Regular cardiac myocyte (primary cell): ENCODE measurements around the gene IL17RD. TPM values are rescaled to one million over a fixed set of nuclear protein-coding genes. Genes with fewer than 3 reads are reported as not detected.

Experiments used
- total RNA-seq: library from RNA; depleted of rRNA; stranded (reverse); fragments of >200 nt; gene quantifications from 2 replicates; pipeline ENCODE4 v1.2.3, GENCODE V29; 2014

IL17RD gene
- total RNA-seq: 1.5 and 1.7 TPM in 2 replicates

DNA sequence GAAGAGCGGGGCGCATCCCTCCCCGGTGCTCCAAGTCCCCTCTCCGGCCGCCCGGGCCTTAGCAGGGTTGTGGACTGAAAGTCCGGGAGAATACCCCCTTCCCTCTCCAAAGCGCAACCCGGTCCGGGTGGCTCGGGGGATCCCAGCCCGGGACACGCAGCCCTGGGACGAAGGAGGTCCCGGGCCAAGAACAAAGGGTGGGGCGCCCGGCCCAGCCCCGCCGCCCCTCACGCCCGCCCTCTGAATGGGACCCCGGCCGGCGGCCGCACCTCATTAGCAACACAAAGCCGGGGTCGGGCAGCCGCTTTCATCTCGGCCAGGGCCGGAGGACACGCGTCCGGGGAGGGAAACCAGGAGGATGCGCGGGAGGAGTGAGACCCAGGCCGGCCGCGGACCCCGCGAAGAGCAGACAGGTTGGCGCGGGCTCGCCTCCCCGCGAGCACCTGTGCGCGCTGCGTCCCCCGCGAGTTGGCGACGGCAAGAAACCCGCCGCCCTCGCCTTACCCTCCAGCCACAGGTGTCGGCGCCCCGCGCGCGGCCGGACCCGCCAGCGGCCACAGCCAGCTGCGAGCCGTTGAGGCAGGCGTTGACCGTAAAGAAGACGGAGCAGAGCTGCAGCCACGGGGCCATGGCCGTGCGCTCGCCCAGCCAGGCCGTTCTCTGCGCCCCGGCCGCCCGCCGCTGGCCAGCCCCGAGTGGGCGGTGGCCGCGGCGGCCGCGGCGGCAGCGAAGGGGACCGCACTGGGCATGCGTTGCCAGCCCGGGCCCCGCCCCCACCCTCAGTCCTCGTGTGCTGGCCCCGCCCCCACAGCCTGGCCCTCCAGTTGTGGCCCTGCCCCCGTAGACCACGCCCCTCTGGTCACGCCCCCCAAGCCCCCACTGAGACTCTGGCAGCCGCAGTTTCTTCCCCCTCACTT lies at the start of gene IL17RD:
TSS of gene IL17RD (minus strand) at position 697 of the 917 bp plus-strand sequence. CDS start at position 630, 67 bp downstream.

DNA sequence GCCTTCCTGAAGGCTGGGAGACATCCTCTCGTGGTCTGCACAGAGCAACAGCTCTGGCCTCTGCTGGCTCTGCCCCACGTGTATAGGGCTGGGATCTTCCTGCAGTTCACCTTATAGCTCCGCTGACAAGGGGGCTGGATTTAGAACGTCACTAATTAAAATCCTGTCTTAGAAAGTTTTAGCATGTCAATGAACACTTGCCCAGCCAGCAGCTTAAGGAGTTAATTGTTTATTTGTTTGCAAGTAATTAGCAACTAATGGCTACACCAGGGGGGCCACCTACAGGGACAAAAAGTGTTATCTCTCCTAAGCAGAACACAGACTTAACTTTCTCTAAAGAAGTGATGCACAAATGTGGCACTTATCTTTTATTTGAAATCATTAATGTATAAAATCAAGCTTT lies 34.7 kb upstream of the IL17RD start, which contains the start of gene HESX1:
TSS of gene HESX1 (minus strand) at position 84 of the 403 bp plus-strand sequence. CDS start at position 24, 60 bp downstream.

DNA sequence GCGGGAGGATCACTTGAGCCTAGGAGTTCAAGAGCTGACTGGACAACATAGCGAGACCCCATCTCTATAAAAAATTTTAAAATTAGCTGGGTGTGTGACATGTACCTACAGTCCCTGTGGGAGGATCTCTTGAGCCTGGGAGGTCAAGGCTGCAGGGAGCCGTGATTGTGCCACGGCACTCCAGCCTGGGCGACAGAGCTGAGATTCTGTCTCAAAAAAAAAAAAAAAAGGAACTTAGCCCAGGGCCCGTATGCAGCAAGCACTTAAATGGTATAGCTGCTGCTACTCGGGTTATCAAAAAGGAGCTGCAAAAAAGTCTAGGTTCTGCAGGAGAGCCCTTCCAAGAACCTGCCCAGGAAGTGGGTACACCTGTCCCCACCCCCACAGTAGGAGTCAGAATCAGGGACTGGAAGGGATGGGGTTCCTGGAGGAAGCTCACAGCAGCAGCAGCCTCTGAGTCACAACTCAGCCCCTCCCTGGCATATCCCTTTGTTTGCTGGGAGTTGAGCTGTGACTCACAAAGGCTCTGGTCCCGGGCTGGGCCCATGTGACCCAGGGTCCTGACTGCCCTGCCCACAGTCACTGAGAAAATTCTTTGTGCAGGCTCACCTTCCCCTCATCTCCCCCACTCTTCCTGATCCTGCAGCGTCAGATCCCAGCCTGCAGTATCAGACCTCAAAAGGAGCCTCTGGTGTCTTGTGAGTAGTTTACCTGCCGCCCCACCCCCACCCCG lies 104.9 kb downstream of the IL17RD start, which contains the start of gene SPATA12:
TSS of gene SPATA12 (plus strand) at position 576 of the 733 bp plus-strand sequence. CDS start 13,031 bp downstream, outside the sequence.

Other genes with a start within 250 kb of the IL17RD start
- not detected in 2 replicates for gene SPATA12, start 104.7 kb downstream of the IL17RD start, total RNA-seq
- gene HESX1, start 34.6 kb upstream of the IL17RD start, total RNA-seq: under 0.01 and 0.85 TPM in 2 replicates
- 43.3 and 45.1 TPM in 2 replicates for gene APPL1, start 62.4 kb upstream of the IL17RD start, total RNA-seq
- not detected in 2 replicates for gene ASB14, start 127.3 kb upstream of the IL17RD start, total RNA-seq